Adrenal gland (tissue), 12 donors: ENCODE results near the gene OR4F6. TPM values are rescaled to one million over a fixed set of nuclear protein-coding genes. Genes with fewer than 3 reads are reported as not detected.
"Not testable (repeated sequence)": the region's sequence is repeated elsewhere in the genome, so short reads cannot be mapped to it uniquely, and the experiment has no call there.

ENCODE experiments used
- DNase-seq, 7 donors: peaks; one replicate each; pipeline ENCODE4 v3.0.0-alpha.2; 2019 to 2020
- H3K27ac ChIP-seq, 5 donors: fragments of 200-600 bp; sonication (generic) in 4 of 5; 1 replicate in 3 of 5; 2 replicates in 2 of 5; pipeline versions ENCODE4 v1.5.1 to v1.8.0; 2016 to 2020; ENCODE audit warnings: mild to moderate bottlenecking in 1 of 5
- H3K27me3 ChIP-seq: fragments of 200-600 bp; 2 replicates; pipeline ENCODE4 v1.8.0; 2021
- H3K36me3 ChIP-seq, 2 donors: fragments of 200-600 bp; replicated peaks in 1 of 2; 1 replicate in 1 of 2; 2 replicates in 1 of 2; pipeline versions ENCODE4 v1.5.1 to v1.8.0; 2018 to 2022
- H3K4me1 ChIP-seq, 2 donors: fragments of 200-600 bp; replicated peaks in 1 of 2; 1 replicate in 1 of 2; 2 replicates in 1 of 2; pipeline versions ENCODE4 v1.5.1 to v1.8.0; 2018 to 2021
- H3K4me3 ChIP-seq, 4 donors: fragments of 200-600 bp; sonication (generic) in 3 of 4; one replicate each; pipeline ENCODE4 v1.5.1; 2016 to 2018
- H3K9me3 ChIP-seq, 3 donors: fragments of 200-600 bp; sonication (generic) in 1 of 3; replicated peaks in 1 of 3; 1 replicate in 2 of 3; 2 replicates in 1 of 3; pipeline versions ENCODE4 v1.5.1 to v1.8.0; 2016 to 2021
- CTCF ChIP-seq, 6 experiments: fragments of 450-650 bp in 4 of 6; fragments of 200-600 bp in 2 of 6; sonication (generic) in 1 of 6; IDR thresholded peaks; 1 replicate in 5 of 6; 2 replicates in 1 of 6; pipeline versions ENCODE4 v1.5.1 to v1.8.0; 2016 to 2021; ENCODE audit warnings: antibody characterized with exemption in 6 of 6, mild to moderate bottlenecking in 2 of 6, moderate library complexity in 1 of 6
- POLR2A ChIP-seq, 2 donors: fragments of 450-650 bp; IDR thresholded peaks; one replicate each; pipeline ENCODE4 v1.6.1; 2017; ENCODE audit warnings: antibody characterized with exemption in 2 of 2, mild to moderate bottlenecking in 2 of 2, moderate library complexity in 1 of 2
- WGBS, 4 donors: extraction: QIAGEN DNeasy Blood & Tissue Kit in 2 of 4; methylation state at CpG; one replicate each; pipeline versions ENCODE4 v1.1.5 to v1.1.7; 2013 to 2017; 5-methylcytosine and 5-hydroxymethylcytosine counted together
- intact Hi-C, 2 donors: fragments of 100-400 bp; cut with DNase I; formaldehyde crosslinking; loops; one replicate each; pipeline versions ENCODE4 v1.14.1 to v1.15.0; 2022 to 2023
- polyA plus RNA-seq, 3 donors: library from polyadenylated mRNA; stranded (reverse); fragments of 200-250 nt in 2 of 3; fragments of 350-450 nt in 1 of 3; fragmentation: Illumina TruSeq in 1 of 3; extraction: RNeasy Lipid Tissue Mini Kit (QIAGEN cat#74804) in 1 of 3; gene quantifications; one replicate each; pipeline ENCODE4 v1.2.3, GENCODE V29; 2013 to 2014
- total RNA-seq, 9 donors: library from RNA; depleted of rRNA in 4 of 9; stranded (reverse); fragments of >200 nt in 4 of 9; fragments of 120-200 nt in 1 of 9; fragmentation: NEBNext Ultra II Directional in 1 of 9; extraction: Animal tissue kit (Norgen Biotek cat#: 25700) in 1 of 9; gene quantifications; one replicate each; pipeline versions ENCODE4 v1.1.0 to v1.2.4, GENCODE V29; 2013 to 2023
- donor health status: healthy with polysubstance abuse.
- donor health status: Bipolar disorder and iron deficiency.
- donor health status: DM: yes; HTN: yes; CAD: no.
- donor health status: DM: no; HTN: no; CAD: no.
- donor health status: DM: no; HTN: no; CAD: no.
- donor health status: DM: yes; HTN: yes; CAD: no.

Gene OR4F6
- total and polyA plus RNA-seq, 12 donors = not detected

- DNase-seq = no peak
- Histone ChIP-seq H3K27me3 (no peaks in the 10 kb centered on the region), H3K27ac (no peak overlapping the region), H3K4me3 (no peak overlapping the region), H3K4me1 (no peaks in the 10 kb centered on the region), H3K36me3 (no peaks in the 10 kb centered on the region), H3K9me3 (no peaks in the 10 kb centered on the region)
- TF ChIP-seq CTCF (IDR thresholded peaks at IDR 0.05) (no peak), POLR2A (IDR thresholded peaks at IDR 0.05) (no peak)
- intact Hi-C loops = no loop called here
- WGBS, 4 donors = 68 to 87% (median 76%) methylated on average over 2 to 9 of the region's 9 CpGs
These were observed 21.4 kb upstream of the OR4F6 start for GRCh38 chr15:101781928-101782327.

- no peak for DNase-seq
- no peaks in the 10 kb centered on the region for H3K27me3 ChIP-seq
- H3K9me3 ChIP-seq = no peaks in the 10 kb centered on the region
- WGBS, 4 donors = 20 to 45% (median 32%) methylated on average over 2 of the region's 2 CpGs
- H3K4me3 ChIP-seq = no peak overlapping the region
- H3K4me1 ChIP-seq = no peaks in the 10 kb centered on the region
- no peaks in the 10 kb centered on the region for H3K36me3 ChIP-seq
- intact Hi-C loops = no loop called here
- no peak overlapping the region for H3K27ac ChIP-seq
- TF ChIP-seq CTCF (IDR thresholded peaks at IDR 0.05) = no peak
- no peak for TF ChIP-seq POLR2A (IDR thresholded peaks at IDR 0.05)
These were observed 18.7 kb upstream of the OR4F6 start for GRCh38 chr15:101784644-101785043.

- H3K4me1 ChIP-seq, H3K36me3 ChIP-seq, DNase-seq, H3K4me3 ChIP-seq, H3K9me3 ChIP-seq, intact Hi-C loops, H3K27ac ChIP-seq, H3K27me3 ChIP-seq: not testable (repeated sequence)
- WGBS, 4 donors = 66 to 76% (median 73%) methylated on average over 2 of the region's 2 CpGs
These were observed 16.9 kb upstream of the OR4F6 start for GRCh38 chr15:101786422-101786821.

GRCh38 chr15:101788001-101788400, 15.3 kb upstream of the OR4F6 start:
- H3K27ac ChIP-seq, H3K9me3 ChIP-seq, H3K4me3 ChIP-seq, intact Hi-C loops, H3K36me3 ChIP-seq, DNase-seq, H3K4me1 ChIP-seq, H3K27me3 ChIP-seq: not testable (repeated sequence)
- WGBS, 4 donors = 77 to 86% (median 79%) methylated on average over 2 of the region's 2 CpGs

- H3K9me3 ChIP-seq, H3K4me3 ChIP-seq, H3K27ac ChIP-seq, H3K27me3 ChIP-seq, DNase-seq, H3K4me1 ChIP-seq, intact Hi-C loops, H3K36me3 ChIP-seq: not testable (repeated sequence)
- WGBS, 4 donors = 53 to 72% (median 65%) methylated on average over 5 of the region's 5 CpGs
These were observed 14.6 kb upstream of the OR4F6 start for GRCh38 chr15:101788503-101789269.

- 14 to 63% (median 52%) methylated on average over 1 to 2 of the region's 4 CpGs for WGBS, 4 donors
- DNase-seq, H3K4me3 ChIP-seq, H3K4me1 ChIP-seq, H3K36me3 ChIP-seq, H3K9me3 ChIP-seq, H3K27ac ChIP-seq, intact Hi-C loops, H3K27me3 ChIP-seq: not testable (repeated sequence)
These were observed 12.6 kb upstream of the OR4F6 start for GRCh38 chr15:101790748-101791147.

GRCh38 chr15:101793981-101794380, 9.3 kb upstream of the OR4F6 start:
- H3K27ac ChIP-seq, H3K4me3 ChIP-seq, H3K9me3 ChIP-seq, H3K27me3 ChIP-seq, intact Hi-C loops, DNase-seq, H3K36me3 ChIP-seq, H3K4me1 ChIP-seq: not testable (repeated sequence)
- 63 to 71% (median 66%) methylated on average over 7 of the region's 7 CpGs for WGBS, 4 donors
